Effector CD4-positive, alpha-beta T cell (primary cell): Measurements from ENCODE around the gene DNAAF5.
"Not testable (repeated sequence)": the region's sequence is repeated elsewhere in the genome, so short reads cannot be mapped to it uniquely, and the experiment has no call there.

Experiments
- DNase-seq: peaks from one replicate; pipeline ENCODE4 v3.0.0-alpha.2; 2020

The DNAAF5 gene

DNA sequence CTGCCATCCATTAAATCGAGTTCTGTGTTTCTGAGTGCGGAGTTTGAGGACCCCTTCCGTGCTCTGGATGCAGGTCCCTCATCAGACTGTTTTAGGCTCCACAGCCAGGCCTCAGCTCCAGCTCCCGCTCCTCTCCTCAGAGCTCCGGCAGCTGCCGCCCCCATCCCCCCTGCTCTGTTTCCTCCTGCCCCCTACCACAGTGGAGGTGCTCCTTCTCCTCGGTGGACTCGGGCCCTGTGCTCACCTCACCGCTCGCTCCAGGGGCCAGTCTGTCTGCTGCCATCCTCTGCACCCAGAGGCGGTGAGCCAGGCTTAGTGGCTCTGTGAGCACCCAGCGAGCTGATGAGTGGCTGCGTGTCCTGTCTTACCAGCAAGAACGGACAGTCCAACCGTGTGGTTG lies 21.9 kb downstream of the DNAAF5 start:
- DNase-seq: no peak

DNA sequence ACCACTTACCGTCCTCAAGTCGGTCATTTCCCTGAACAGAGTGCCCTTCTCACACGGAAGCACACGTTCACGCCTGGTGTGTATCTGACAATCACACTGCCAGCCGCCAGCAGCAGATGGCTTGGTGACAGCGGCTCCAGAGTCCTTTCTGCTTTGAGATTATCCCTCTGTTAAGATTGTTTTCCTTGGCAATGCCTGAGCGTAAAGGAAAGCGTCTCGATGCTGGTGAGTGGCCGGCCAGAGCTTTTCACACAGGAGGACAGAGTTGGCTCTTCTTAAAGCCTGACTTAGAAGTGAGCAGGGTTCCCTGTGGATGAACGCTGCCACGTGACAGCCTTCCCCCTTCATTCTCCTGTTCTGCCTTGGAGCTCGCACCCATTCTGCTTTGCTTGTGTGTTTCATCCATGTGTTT lies 22.6 kb downstream of the DNAAF5 start:
- DNase-seq: no peak

DNA sequence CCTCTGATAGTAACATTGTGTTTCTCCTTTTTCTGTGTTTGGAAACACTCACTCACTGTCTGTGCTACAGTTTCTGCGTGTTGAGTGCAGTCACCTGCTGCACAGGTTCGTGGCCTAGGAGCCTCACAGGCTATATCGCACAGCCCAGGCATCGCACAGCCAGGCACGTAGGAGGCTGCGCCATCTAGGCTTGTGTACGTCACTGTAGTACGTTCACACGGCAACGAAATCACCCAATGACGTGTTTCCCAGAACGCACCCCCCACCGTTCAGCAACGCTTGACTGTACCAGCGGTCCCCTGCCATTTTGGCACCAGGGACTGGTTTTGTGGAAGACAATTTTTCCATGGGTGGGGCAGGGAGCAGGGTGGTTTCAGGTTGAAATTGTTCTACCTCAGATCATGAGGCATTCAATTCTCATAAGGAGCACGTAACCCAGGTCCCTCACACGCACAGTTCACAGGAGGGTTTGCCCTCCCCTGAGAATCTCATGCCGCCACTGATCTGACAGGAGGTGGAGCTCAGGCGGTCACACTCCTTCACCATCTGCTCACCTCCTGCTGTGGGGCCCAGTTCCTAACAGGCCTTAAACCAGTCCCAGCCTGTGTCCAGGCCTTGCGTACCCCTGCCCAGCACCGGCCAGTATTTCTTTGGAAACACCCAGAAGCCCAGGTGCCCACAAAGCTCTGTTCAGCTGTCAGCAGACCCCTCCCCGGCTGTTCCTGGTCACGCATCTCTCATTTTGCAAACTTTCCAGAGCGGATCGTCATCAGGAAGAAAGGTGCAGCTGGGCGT lies 23.8 kb downstream of the DNAAF5 start:
- no peak for DNase-seq

DNA sequence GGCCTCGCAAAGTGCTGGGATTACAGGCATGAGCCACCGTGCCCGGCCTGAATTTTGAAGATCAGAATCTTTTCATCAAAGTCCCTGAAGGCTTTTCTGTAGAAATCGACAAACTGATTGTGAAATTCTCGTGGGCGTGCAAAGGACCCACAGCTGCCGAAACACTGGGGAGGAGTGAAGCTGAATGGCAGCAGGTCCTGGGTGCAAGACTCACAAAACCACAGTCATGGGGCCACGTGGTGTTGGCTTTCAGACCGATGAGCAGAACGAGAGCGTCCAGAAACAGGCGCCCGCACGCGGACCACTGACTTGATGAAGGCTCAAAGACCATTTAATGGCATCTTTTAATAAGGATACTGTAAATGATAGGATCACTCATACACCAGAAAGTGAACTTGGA lies 25.3 kb downstream of the DNAAF5 start:
- DNase-seq: no peak

DNA sequence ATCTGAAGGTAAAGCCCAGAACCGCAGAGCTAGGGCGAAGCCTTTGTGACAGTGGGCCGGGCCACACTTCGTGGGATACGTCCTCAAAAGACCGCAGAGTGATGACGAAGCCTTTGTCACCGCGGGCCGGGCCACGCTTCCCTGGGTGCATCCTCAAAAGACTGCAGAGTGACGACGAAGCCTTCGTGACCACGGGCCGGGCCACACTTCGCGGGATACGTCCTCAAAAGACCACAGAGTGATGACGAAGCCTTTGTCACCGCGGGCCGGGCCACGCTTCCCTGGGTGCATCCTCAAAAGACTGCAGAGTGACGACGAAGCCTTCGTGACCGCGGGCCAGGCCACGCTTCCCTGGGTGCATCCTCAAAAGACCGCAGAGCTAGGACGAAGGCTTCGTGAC lies 25.8 kb downstream of the DNAAF5 start:
- DNase-seq: not testable (repeated sequence)

DNA sequence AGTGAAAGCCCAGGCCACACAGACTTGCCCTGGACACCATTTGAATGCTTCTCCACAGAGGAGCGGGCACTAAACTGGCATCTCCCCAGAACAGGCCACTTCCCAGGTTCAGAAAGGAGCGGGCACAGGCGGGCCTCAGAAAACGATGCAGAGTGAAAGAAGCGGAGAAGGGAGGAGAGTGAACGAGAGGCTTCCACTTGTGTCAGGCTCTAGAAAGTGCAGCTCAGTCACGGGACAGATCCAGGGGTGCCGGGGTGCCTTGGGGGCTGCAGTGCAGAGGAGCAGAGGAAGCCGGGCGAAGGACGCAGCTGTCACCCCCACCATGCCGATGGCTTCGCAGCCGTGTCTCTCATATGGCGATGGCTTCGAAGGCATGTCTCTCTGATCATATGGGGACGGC lies 26.7 kb downstream of the DNAAF5 start:
- DNase-seq: no peak

DNA sequence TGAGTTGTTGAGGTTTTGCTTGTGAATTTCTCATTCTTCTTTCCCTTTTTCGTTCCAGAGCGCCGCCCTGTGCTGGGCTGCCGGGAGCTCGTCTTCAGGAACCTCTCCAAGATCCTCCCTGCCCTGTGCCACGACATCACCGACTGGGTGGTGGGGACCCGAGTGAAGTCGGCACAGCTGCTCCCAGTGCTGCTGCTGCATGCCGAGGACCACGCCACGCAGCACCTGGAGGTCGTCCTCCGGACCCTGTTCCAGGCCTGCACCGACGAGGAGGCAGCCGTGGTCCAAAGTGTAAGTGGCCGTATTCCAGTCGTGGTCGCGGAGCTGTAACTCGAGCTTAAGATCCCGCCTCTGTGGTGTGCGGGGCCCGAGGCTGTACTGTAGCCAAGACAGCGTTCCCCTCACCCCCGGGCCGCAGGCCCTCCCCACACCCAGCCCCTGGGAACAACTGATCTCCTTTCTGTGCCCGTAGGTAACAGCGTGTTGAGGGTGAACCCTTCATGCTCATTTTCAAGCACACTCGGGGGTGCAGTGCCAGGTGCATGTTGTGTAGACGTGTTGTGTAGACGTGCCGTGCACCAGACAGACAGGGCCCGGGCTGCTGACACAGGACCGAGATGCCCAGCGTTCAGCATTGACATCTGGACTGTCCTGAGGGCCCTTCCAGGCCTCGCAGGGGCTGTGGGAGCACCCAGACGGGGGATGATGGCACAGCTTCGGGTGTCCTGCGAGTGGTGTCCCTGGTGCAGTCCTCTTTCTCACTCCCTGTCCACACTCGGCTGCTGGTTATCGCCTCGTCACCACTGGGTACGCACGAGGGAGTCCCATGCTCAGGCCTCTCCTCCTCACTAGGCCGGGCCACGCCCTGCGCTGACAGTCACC lies 28.3 kb downstream of the DNAAF5 start:
- no peak for DNase-seq

DNA sequence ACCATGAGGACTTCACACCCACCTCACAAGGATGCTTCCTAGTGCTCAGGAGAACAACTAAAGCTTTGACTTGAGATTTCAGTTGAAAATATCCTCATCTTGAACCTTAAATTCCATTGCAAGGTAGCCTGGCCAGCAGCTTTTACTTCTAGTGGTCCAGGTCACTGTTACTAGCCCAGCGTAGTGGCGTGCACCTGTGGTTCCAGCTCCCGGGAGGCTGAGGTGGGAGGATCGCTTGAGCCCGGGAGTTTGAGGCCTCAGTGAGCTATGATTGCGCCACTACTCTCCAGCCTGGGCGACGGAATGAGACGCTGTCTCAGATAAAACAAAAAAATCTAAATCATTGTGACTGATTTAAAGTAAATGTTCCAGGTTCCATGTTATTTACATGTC lies 28.9 kb downstream of the DNAAF5 start:
- DNase-seq: no peak

DNA sequence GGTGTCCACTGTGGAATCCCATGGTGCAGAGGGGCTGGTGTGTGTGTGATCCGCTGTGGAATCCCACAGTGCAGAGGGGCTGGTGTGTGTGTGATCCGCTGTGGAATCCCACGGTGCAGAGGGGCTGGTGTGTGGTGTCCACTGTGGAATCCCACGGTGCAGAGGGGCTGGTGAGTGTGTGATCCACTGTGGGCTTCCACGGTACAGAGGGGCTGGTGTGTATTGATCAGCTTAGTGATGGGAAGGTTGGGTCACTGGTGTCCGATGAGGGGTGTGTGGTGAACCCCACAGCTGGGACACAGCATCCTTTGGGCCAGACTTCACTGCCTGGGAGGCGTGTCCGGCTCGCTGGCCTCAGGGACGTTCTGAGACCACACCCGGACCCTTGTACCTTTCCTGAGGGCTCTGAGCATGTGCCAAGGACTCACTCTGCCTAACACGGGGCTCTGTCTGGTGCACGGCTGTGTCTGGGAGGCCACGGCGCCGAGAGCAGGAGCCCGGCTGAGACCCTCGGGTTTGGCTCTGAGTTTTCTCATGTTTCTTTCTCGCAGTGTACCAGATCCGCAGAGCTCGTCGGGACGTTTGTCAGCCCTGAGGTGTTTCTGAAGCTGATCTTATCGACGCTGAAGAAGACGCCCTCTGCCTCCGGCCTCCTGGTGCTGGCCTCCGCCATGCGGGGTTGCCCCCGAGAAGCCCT lies 29.9 kb downstream of the DNAAF5 start:
- no peak for DNase-seq

DNA sequence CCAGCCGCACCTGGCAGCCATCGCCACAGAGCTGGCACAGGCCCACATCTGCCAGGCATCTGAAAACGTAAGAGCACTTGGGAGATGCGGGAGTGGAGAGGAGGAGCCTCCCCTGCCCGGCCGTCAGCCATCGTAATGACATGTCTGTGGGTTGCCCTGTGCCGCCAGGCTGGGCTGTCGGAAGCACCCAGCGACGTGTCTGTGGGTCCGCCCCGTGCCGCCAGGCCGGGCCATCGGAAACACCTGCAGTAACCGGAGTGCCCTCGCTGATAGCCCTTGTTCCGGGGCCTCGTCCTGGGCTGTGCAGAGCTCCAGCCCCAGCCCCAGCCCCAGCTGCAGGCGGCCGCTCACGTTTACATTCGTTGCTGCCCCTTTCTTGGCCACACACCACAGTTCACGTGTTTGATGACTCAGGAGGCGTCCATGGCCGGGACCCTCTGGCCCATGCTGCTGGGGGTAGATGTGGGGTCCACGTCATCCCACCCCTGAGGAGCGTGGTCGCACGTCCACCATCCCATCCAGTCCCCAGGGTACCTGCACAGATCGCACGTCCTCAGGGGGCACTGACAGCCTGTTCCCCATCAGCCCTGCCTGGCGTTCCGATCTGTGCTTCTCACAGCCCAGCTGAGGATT lies 30.5 kb downstream of the DNAAF5 start:
- DNase-seq: no peak

DNA sequence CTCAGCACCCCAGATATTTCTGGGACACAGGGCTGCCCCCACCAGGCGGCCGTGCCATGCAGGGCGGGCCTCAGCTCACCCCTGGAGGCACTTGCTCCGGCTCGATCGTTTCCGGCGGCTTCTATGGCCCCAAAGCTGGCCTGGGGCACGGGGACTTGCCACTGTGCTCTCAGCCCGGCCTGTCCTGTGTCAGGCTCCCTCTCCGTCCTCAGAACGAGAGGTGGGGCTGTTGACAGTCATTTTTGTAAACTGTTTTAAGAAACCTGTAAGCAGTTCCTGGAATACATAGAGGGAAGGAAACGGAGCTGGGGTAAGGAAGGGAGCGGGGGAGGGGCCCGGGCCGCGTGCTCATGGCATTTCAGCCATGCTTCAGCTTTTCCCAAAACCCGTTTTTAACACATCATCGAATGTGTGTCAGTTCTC lies 31.3 kb downstream of the DNAAF5 start:
- DNase-seq: no peak

DNA sequence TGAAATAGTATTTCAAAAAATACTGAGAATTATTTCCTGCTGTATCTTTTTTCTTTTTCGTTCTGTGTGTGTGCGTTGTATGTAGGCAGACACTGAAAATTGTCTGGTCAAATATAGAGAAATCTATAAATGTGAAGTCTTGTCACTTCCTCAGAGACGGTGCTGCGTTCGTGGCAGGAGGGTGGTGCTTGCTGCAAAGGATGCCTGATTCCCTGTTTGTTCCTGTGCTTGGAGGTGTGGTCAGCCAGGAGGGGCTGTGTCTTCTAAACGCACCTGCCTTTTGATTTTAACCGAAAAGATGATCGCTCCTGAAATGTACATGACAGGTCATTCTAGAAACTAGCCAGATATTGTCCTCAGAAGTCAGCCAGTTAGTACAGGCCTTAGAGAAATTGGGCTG lies 33.1 kb downstream of the DNAAF5 start:
- no peak for DNase-seq

DNA sequence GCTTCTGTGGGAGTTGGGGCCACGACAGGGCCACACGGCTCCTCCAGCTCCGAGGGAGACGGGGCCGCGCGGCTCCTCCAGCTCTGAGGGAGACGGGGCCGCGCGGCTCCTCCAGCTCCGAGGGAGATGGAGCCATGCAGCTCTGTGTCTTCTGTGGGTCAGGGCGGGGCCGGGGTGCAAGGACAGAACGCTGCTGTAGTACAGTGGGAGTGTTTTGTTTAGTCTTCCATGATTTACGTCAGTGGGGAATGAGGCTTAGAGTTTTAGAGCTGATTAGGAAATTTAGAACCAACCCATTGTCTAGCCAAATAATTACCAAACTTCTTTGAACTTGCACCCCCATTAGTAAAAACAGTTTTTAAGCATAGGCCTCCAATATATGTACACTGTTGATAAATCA lies 33.5 kb downstream of the DNAAF5 start:
- DNase-seq: no peak

DNA sequence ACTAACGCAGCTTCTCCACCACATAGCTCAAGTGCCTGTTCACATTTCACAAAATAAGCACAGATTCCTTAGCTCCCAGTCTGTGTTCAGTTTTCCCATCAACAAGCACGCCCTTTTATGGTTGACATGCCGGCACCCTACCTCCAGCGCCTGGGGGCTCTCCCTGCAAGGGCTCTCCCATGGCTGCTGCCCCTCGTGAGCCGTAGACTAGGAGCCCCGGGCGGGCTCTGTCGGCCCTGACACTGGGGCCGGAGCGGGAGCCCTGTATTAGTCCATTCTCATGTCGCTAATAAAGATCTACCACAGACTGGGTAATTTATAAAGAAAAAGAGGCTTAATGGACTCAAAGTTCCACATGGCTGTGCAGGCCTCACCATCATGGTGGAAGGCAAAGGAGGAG lies 34.6 kb downstream of the DNAAF5 start:
- no peak for DNase-seq

DNA sequence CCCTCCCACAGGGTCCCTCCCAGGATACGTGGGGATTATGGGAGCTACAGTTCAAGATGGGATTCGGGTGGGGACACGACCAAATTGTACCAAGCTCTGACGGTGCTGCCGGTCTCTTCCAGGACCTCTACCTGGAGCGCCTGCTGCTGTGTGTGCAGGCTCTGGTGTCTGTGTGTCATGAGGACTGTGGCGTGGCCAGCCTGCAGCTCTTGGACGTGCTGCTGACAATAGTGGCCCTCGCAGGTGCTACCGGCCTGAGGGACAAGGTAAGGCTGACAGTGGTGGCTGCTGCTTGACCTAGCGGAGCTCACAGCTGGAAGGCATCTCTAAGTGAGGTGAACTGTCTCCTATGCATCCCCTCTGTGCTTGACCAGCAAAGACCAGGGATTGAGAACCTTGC lies 35.1 kb downstream of the DNAAF5 start:
- DNase-seq: no peak

DNA sequence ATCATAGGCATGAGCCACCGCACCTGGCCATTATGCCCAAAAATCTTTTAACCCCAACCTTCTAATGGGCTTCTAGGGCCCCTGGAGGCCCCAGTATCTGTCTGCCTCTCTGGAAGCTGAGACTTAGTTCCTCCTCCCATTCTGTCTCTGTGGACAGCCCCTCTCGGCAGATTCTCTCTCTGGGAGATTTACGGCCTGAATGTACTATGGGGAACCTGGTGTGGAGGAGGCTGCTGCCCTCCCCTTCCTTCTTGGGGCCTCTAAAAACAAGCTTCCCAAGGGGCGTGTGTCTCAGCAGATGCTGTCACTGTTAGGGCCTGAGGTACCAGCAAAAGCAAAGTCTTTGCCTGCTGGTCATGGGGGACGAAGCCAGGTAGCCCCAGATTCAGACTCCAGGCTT lies 36.4 kb downstream of the DNAAF5 start:
- no peak for DNase-seq

DNA sequence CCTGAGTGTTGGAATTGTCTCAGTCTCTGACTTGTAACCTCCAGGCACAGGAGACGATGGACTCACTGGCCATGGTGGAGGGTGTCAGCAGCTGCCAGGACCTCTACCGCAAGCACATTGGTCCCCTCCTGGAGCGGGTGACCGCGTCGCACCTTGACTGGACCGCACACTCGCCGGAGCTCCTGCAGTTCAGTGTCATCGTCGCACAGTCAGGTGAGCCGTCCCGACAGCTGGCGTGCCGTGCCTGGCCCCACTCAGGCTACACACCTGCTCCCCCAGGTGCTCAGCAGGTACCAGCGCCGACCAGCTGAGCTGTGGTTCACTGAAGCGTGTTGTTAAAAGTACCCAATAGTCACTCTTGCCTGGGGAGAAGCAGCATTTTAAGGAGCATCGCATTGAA lies 37.3 kb downstream of the DNAAF5 start:
- DNase-seq: no peak

DNA sequence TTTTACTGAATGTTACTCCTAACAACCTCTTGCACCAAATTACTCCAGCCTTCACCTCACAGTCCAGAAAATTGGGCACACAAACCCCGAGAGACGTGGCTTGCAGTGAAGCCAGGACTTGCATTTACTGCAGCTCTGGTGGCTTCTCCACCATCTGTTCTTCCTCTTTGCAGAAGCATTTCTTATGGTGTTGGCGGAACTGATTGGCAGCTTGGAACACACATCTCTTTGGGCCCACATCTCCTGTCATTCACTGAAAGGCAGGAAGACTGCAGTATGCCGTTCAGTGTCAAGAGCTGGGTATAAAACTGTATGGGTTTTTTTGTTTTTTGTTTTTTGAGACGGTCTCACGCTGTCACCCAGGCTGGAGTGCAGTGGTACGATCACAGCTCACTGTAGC lies 38.9 kb downstream of the DNAAF5 start:
- DNase-seq: no peak

DNA sequence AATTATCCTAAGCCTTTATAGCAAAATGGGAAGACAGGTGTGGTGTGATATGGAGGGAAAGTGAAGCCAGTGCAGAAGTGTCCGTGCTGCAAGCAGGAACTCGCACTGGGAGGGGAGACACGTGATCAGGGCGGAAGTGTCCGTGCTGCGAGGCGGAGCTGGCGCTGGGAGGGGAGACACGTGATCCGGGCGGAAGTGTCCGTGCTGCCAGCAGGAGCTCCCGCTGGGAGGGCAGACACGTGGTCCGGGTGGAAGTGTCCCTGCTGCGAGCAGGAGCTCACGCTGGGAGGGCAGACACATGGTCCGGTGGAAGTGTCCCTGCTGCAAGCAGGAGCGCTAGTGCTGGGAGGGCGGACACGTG lies 41.1 kb downstream of the DNAAF5 start:
- DNase-seq: no peak

DNA sequence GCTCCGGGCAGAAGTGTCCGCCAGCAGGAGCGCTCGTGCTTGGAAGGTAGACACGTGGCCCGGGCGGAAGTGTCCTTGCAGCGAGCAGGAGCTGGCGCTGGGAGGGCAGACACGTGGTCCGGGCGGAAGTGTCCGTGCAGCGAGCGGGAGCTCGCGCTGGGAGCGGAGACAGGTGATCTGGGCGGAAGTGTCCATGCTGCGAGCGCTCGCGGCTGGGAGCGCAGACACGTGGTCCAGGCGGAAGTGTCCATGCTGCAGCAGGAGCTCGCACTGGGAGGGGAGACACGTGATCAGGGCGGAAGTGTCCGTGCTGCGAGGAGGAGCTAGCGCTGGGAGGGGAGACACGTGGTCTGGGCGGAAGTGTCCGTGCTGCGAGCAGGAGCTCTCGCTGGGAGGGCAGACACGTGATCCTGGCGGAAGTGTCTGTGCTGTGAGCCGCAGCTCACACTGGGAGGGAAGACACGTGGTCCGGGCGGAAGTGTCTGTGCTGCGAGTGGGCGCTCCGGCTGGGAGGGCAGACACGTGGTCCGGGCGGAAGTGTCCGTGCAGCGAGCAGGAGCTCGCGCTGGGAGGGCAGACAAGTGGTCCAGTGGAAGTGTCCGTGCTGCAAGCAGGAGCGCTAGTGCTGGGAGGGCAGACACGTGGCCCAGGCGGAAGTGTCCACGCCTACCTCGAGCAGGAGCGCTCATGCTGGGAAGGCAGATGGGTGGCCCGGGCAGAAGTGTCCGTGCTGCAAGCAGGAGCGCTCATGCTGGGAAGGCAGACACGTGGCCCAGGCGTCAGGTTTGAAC lies 41.6 kb downstream of the DNAAF5 start:
- DNase-seq: no peak

DNA sequence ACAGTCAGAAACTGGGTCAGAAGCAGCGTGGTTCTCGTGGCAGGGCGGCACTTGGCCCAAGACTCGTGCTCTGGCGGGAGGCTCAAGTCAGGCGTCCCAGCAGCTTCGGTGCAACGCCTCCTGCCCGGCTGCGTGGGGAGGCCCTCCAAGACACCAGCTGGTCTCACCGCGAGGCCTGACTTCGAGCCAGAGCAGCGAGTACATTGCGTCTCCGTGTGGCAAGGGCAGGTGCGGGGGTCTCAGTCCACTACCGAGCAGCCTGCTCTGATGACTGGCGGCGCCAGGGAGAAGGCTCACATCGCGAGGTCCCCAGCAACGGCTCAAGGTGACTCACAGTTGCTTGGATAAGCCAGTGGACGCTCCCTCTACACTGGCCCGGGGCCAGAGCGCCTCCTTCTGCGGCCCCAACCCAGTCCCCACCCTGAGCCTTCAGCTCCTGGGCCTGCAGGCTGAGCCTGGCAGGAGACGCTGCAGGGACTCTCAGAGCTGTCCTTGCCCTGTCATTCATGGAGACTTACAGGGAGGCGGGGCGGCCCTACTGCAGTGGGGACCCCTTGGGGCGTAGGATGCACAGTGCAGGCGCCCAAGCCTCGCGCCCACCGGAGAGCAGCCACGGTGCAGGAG lies 42.5 kb downstream of the DNAAF5 start:
- DNase-seq: no peak

DNA sequence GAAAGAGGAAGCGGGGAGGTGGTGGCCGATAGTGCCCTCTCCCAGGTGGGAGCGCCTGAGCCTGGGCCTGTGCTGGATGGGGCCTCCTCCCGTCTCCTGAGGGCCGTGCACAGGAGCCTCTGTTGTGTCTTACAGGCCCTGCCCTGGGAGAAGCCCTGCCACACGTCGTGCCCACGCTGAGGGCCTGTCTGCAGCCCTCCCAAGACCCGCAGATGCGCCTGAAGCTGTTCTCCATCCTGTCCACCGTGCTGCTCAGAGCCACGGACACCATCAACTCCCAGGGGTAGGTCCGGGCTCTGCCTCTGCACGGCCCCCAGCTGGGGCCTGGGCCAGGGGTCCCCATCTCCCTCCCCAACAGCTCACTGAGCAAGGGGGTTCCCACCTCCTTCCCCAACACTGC lies 43.8 kb downstream of the DNAAF5 start:
- DNase-seq: no peak
